GM12878 (cell line): ENCODE results near the gene PDS5A. TPM values are rescaled to one million over a fixed set of nuclear protein-coding genes. Genes with fewer than 3 reads are reported as not detected.

Experiments
- ATAC-seq: fragments of 200-7000 bp; cut with Tn5 transposase; 3 replicates; pipeline ENCODE4 v1.9.1; 2020; ENCODE audit warnings: mild to moderate bottlenecking, moderate library complexity
- BruUV-seq: library from RNA; stranded (reverse); fragments of 400-500 nt; replicated peaks from 2 replicates; lab custom pipeline; 2021; lab: Mats Ljungman, UMichigan
- CTCF ChIA-PET: fragments of 300-600 bp; sonication (Branson Sonifier 250); formaldehyde crosslinking; extraction: SDS; loops from one replicate; lab custom pipeline; 2021; ENCODE audit warnings: inconsistent platforms; lab: Yijun Ruan, JAX
- POLR2A ChIA-PET: fragments of 350-600 bp; formaldehyde crosslinking; extraction: SDS; loops from one replicate; lab custom pipeline; 2021; ENCODE audit warnings: inconsistent platforms; lab: Charles Lee
- RAD21 ChIA-PET: fragments of 300-600 bp; sonication (Branson Sonifier 250); formaldehyde crosslinking; loops from one replicate; lab custom pipeline; 2023; ENCODE audit warnings: antibody characterized with exemption; ENCODE audit not compliant: unreplicated experiment; lab: Charles Lee
- SMC1A ChIA-PET: fragments of 300-600 bp; sonication (Branson Sonifier 250); formaldehyde crosslinking; loops from one replicate; lab custom pipeline; 2023; ENCODE audit not compliant: unreplicated experiment, uncharacterized antibody; lab: Charles Lee
- DNase-seq: peaks from one replicate; pipeline ENCODE4 v3.0.0-alpha.2; 2011; ENCODE audit warnings: low read depth, low spot score
- FAIRE-seq: peaks from 3 replicates; lab custom pipeline; 2011; peaks lifted over from hg19 to GRCh38; lab: Jason Lieb, UNC
- H2AFZ ChIP-seq: 2 replicates; pipeline ENCODE4 v1.6.0; 2011; ENCODE audit warnings: low read depth, low read length, control low read depth; ENCODE audit not compliant: control insufficient read depth
- H3K27ac ChIP-seq: 2 replicates; pipeline ENCODE4 v1.5.1; 2011; ENCODE audit warnings: control low read depth; ENCODE audit not compliant: control insufficient read depth, insufficient read depth
- H3K27me3 ChIP-seq, 2 experiments: replicated peaks in 1 of 2; 2 replicates each; pipeline versions ENCODE4 v1.6.0 to v1.6.1; 2011; ENCODE audit warnings: low read length in 1 of 2; ENCODE audit not compliant: control insufficient read depth in 2 of 2, insufficient read depth in 2 of 2
- H3K36me3 ChIP-seq, 2 experiments: 2 replicates each; pipeline ENCODE4 v1.5.1; 2011; ENCODE audit warnings: low read length in 1 of 2; ENCODE audit not compliant: control insufficient read depth in 2 of 2, insufficient read depth in 2 of 2
- H3K4me1 ChIP-seq: 2 replicates; pipeline ENCODE4 v1.6.1; 2011; ENCODE audit warnings: mild to moderate bottlenecking, low read length, moderate library complexity, mixed read lengths; ENCODE audit not compliant: control insufficient read depth, insufficient read depth
- H3K4me2 ChIP-seq: 2 replicates; pipeline ENCODE4 v1.6.0; 2011; ENCODE audit warnings: control low read depth; ENCODE audit not compliant: control insufficient read depth, insufficient read depth
- H3K4me3 ChIP-seq: fragments of 200-600 bp; sonication (generic); 2 replicates; pipeline ENCODE4 v1.5.1; 2016
- H3K79me2 ChIP-seq: 2 replicates; pipeline ENCODE4 v1.6.0; 2011; ENCODE audit warnings: low read length; ENCODE audit not compliant: control insufficient read depth, insufficient read depth
- H3K9ac ChIP-seq: 2 replicates; pipeline ENCODE4 v1.8.0; 2011; ENCODE audit warnings: low read length, control low read depth, mixed read lengths; ENCODE audit not compliant: control insufficient read depth, insufficient read depth
- H3K9me3 ChIP-seq: replicated peaks from 3 replicates; pipeline ENCODE4 v1.5.1; 2011; ENCODE audit warnings: mild to moderate bottlenecking, low read length; ENCODE audit not compliant: control insufficient read depth, insufficient read depth
- H4K20me1 ChIP-seq: 2 replicates; pipeline ENCODE4 v1.6.0; 2011; ENCODE audit not compliant: control insufficient read depth, insufficient read depth
- CEBPB ChIP-seq, 2 experiments: fragments of 150-350 bp in 1 of 2; IDR thresholded peaks; 2 replicates each; pipeline ENCODE4 v1.6.1; 2012 to 2014; ENCODE audit warnings: low read depth in 2 of 2, low read length in 2 of 2, borderline replicate concordance in 1 of 2, inconsistent platforms in 1 of 2
- HDAC6 ChIP-seq: fragments of 200-600 bp; sonication (generic); IDR thresholded peaks from one replicate; pipeline ENCODE4 v1.8.0; 2017; ENCODE audit warnings: antibody characterized with exemption; ENCODE audit not compliant: unreplicated experiment
- MYB ChIP-seq: fragments of 150-350 bp; IDR thresholded peaks from 2 replicates; pipeline ENCODE4 v1.6.1; 2014; ENCODE audit warnings: mild to moderate bottlenecking, low read depth, low read length, borderline replicate concordance
- NRF1 ChIP-seq: conservative IDR thresholded peaks from 2 replicates; pipeline ENCODE4 v1.6.1; 2011; ENCODE audit warnings: mild to moderate bottlenecking, low read depth, low read length, improper control_type of control experiment
- PAX5 ChIP-seq: IDR thresholded peaks from 2 replicates; pipeline ENCODE4 v1.6.1; 2011; ENCODE audit warnings: low read depth, low read length, borderline replicate concordance
- PAX8 ChIP-seq: fragments of 450-650 bp; IDR thresholded peaks from 2 replicates; pipeline ENCODE4 v1.6.1; 2017; ENCODE audit warnings: mild to moderate bottlenecking, moderate library complexity
- PML ChIP-seq: IDR thresholded peaks from 2 replicates; pipeline ENCODE4 v1.6.1; 2012; ENCODE audit warnings: low read length, inconsistent platforms
- RELB ChIP-seq: fragments of 450-650 bp; IDR thresholded peaks from 2 replicates; pipeline ENCODE4 v1.6.1; 2017; ENCODE audit warnings: low read depth, mild to moderate bottlenecking, moderate library complexity
- SKIL ChIP-seq: fragments of 450-650 bp; IDR thresholded peaks from 2 replicates; pipeline ENCODE4 v1.6.1; 2017; ENCODE audit warnings: mild to moderate bottlenecking, low read depth, inconsistent platforms; ENCODE audit not compliant: poor library complexity, severe bottlenecking
- TAF1 ChIP-seq: IDR thresholded peaks from 2 replicates; pipeline ENCODE4 v1.6.1; 2011; ENCODE audit warnings: mild to moderate bottlenecking, low read depth, low read length, borderline replicate concordance
- WGBS: methylation state at CpG from one replicate; pipeline ENCODE4 v1.1.6; 2016; ENCODE audit warnings: low lambda C conversion rate; ENCODE audit not compliant: insufficient replicate concordance, insufficient coverage; ENCODE audit errors: missing lambda C conversion rate; 5-methylcytosine and 5-hydroxymethylcytosine counted together
- in situ Hi-C: fragments of 300-500 bp; cut with MboI; formaldehyde crosslinking; loops from 9 replicates; pipeline ENCODE4 v1.14.3; 2018; ENCODE audit warnings: mixed read lengths
- intact Hi-C: fragments of 100-400 bp; cut with micrococcal nuclease; formaldehyde crosslinking; loops from one replicate; pipeline ENCODE4 v1.14.2; 2022; ENCODE audit not compliant: unreplicated experiment
- polyA plus RNA-seq, 11 experiments: library from polyadenylated mRNA; depleted of rRNA in 4 of 11; unstranded in 6 of 11; stranded (reverse) in 5 of 11; fragments of >200 nt; fragmentation: Nextera tagmentation in 4 of 11; fragmentation: Illumina TruSeq in 1 of 11; extraction: Ambion mirVana in 4 of 11; extraction: Trizol in 1 of 11; gene quantifications; 1 replicate in 1 of 11; 2 replicates in 10 of 11; pipeline versions ENCODE4 v1.2.1 to v1.2.3, GENCODE V29; 2011 to 2016; ENCODE audit warnings: inconsistent platforms in 2 of 11, missing spikeins in 2 of 11, low read depth in 1 of 11
- total RNA-seq, 4 experiments: library from RNA; depleted of rRNA in 3 of 4; stranded (reverse); fragments of >200 nt in 3 of 4; fragmentation: Illumina TruSeq in 1 of 4; extraction: Trizol in 1 of 4; gene quantifications; 2 replicates each; pipeline versions ENCODE4 v1.2.1 to v1.2.3, GENCODE V29; 2013 to 2021
- TF ChIP-seq, protein P1 (sequence below): IDR thresholded peaks from 2 replicates; pipeline ENCODE4 v1.6.1; 2012; ENCODE audit warnings: low read length, inconsistent platforms
- TF ChIP-seq, protein P2 (sequence below): fragments of 150-350 bp; IDR thresholded peaks from 2 replicates; pipeline ENCODE4 v1.6.1; 2016; ENCODE audit warnings: low read depth, low read length

Gene PDS5A
- total and polyA plus RNA-seq, 10 of the 15 experiments (the other 5 are each of a cell fraction or from before 2014, with no cell fraction given), result 13.7 to 69.7 (median 52.3) TPM

DNA sequence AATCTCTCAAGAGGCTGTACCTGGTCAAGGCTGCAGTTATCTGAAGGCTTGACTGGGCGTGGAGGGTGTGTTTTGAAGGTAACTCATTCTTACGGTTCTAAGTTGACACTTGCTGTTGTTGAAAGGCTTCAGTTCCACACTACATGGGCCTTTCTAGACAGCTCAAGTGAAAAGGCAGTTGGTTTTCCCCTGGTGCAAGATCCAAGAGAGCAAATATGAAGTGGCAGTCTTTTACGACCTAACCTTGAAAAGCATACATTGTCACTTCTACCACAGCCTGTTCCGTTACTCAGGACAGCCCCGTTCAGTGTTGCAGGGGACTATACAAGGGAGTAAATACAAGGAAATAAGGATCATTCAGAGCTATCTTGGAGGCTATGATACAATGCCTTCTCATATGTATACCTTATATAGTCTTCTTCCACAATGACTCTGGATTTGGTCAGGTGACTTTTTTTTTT is 46.2 kb downstream of the PDS5A start (continued):
- peak; percentile 60; the same call in 1 of the 2 replicates for TF ChIP-seq RELB

DNA sequence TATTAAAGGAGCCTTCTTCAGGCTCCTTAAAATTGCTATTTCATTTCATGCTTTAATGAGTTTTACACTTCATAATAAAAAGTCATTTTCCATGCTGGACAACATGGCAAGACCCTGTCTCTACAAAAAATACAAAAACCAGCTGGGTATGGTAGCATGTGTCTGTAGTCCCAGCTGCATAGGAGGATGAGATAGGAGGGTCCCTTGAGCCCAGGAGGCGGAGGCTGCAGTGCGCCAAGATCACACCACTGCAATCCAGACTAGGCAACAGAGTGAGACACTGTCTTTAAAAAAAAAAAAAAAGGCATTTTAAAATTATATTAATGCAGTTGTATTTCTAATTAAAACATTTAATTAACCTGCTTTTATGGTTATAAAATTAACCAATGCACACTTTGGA is 49.2 kb downstream of the PDS5A start:
- Histone ChIP-seq H3K4me1 (peaks cover 14% of the 10 kb centered on the region), H4K20me1 (no peaks in the 10 kb centered on the region), H3K4me3 (no peak overlapping the region), H2AFZ (no peak overlapping the region), H3K27ac (no peak overlapping the region), H3K9ac (no peak overlapping the region), H3K27me3 (no peaks in the 10 kb centered on the region), H3K9me3 (no peaks in the 10 kb centered on the region), H3K36me3 (peaks cover 4 to 16% of the 10 kb centered on the region in 2 experiments), H3K79me2 (peaks cover 36% of the 10 kb centered on the region), H3K4me2 (no peak overlapping the region)
- ChIA-PET CTCF (no interaction called here), RAD21 (no interaction called here), SMC1A (interaction anchor here (1.1 kb wide), 1 partner anchor 10 kb away, joined by 3 read pairs; no protein-coding TSS in a partner anchor), POLR2A (no interaction called here)
- 100% methylated on average over 2 of the region's 2 CpGs for WGBS
- in situ Hi-C loops, result no loop called here
- intact Hi-C loops, result no loop called here
- DNase-seq, result no peak
- BruUV-seq, result no TSS peak
- FAIRE-seq, result no peak
- no peak for ATAC-seq
- TF ChIP-seq CEBPB (IDR thresholded peaks at IDR 0.05; ENCODE audit: borderline replicate concordance in 1 of 2, low read depth in 2 of 2, low read length in 2 of 2), result no peak
- TF ChIP-seq MYB, result no peak
- TF ChIP-seq NRF1, result no peak
- no peak for TF ChIP-seq TAF1
- TF ChIP-seq PAX8, result no peak
- TF ChIP-seq PAX5, result no peak
- no peak for TF ChIP-seq SKIL
- TF ChIP-seq, protein P1, sequence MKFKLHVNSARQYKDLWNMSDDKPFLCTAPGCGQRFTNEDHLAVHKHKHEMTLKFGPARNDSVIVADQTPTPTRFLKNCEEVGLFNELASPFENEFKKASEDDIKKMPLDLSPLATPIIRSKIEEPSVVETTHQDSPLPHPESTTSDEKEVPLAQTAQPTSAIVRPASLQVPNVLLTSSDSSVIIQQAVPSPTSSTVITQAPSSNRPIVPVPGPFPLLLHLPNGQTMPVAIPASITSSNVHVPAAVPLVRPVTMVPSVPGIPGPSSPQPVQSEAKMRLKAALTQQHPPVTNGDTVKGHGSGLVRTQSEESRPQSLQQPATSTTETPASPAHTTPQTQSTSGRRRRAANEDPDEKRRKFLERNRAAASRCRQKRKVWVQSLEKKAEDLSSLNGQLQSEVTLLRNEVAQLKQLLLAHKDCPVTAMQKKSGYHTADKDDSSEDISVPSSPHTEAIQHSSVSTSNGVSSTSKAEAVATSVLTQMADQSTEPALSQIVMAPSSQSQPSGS, result no peak
- TF ChIP-seq PML, result no peak
- TF ChIP-seq, protein P2, sequence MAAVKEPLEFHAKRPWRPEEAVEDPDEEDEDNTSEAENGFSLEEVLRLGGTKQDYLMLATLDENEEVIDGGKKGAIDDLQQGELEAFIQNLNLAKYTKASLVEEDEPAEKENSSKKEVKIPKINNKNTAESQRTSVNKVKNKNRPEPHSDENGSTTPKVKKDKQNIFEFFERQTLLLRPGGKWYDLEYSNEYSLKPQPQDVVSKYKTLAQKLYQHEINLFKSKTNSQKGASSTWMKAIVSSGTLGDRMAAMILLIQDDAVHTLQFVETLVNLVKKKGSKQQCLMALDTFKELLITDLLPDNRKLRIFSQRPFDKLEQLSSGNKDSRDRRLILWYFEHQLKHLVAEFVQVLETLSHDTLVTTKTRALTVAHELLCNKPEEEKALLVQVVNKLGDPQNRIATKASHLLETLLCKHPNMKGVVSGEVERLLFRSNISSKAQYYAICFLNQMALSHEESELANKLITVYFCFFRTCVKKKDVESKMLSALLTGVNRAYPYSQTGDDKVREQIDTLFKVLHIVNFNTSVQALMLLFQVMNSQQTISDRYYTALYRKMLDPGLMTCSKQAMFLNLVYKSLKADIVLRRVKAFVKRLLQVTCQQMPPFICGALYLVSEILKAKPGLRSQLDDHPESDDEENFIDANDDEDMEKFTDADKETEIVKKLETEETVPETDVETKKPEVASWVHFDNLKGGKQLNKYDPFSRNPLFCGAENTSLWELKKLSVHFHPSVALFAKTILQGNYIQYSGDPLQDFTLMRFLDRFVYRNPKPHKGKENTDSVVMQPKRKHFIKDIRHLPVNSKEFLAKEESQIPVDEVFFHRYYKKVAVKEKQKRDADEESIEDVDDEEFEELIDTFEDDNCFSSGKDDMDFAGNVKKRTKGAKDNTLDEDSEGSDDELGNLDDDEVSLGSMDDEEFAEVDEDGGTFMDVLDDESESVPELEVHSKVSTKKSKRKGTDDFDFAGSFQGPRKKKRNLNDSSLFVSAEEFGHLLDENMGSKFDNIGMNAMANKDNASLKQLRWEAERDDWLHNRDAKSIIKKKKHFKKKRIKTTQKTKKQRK, result no peak
- TF ChIP-seq HDAC6, result no peak
